H1 (cell line): Measurements from ENCODE around the gene HECTD1. TPM values are rescaled to one million over a fixed set of nuclear protein-coding genes. Genes with fewer than 3 reads are reported as not detected.
"Not testable (repeated sequence)": the region's sequence is repeated elsewhere in the genome, so short reads cannot be mapped to it uniquely, and the experiment has no call there.

Experiments
- CTCF ChIA-PET: fragments of 300-600 bp; sonication (Branson Sonifier 250); formaldehyde crosslinking; loops from one replicate; lab custom pipeline; 2021; ENCODE audit not compliant: partially characterized antibody; lab: Charles Lee
- POLR2A ChIA-PET: fragments of 300-600 bp; sonication (Branson Sonifier 250); formaldehyde crosslinking; loops from one replicate; lab custom pipeline; 2021; ENCODE audit warnings: inconsistent platforms; ENCODE audit not compliant: partially characterized antibody; lab: Charles Lee
- DNase-seq, 2 experiments: peaks; one replicate each; pipeline versions ENCODE4 v3.0.0 to v3.0.0-alpha.2; 2010 to 2022; ENCODE audit warnings: low spot score in 2 of 2, low read depth in 1 of 2, mixed read lengths in 1 of 2
- FAIRE-seq: peaks from 2 replicates; lab custom pipeline; 2011; peaks lifted over from hg19 to GRCh38; lab: Jason Lieb, UNC
- H2AFZ ChIP-seq: 2 replicates; pipeline ENCODE4 v1.8.1; 2012; ENCODE audit warnings: low read length, inconsistent platforms
- H2AK5ac ChIP-seq: 2 replicates; pipeline ENCODE4 v1.6.1; 2013; ENCODE audit warnings: low read depth, low read length
- H2BK120ac ChIP-seq: replicated peaks from 2 replicates; pipeline ENCODE3; 2013; ENCODE audit warnings: low read depth, low read length, inconsistent platforms
- H2BK12ac ChIP-seq: 2 replicates; pipeline ENCODE4 v1.6.1; 2013; ENCODE audit warnings: low read depth, low read length
- H2BK15ac ChIP-seq: 2 replicates; pipeline ENCODE4 v1.6.1; 2013; ENCODE audit warnings: low read length
- H2BK20ac ChIP-seq: 2 replicates; pipeline ENCODE4 v1.6.1; 2013; ENCODE audit warnings: low read length
- H2BK5ac ChIP-seq: 2 replicates; pipeline ENCODE4 v1.6.1; 2013; ENCODE audit warnings: low read depth, low read length
- H3K14ac ChIP-seq: 2 replicates; pipeline ENCODE4 v1.6.1; 2013; ENCODE audit warnings: inconsistent platforms; ENCODE audit not compliant: insufficient read length
- H3K18ac ChIP-seq: 2 replicates; pipeline ENCODE4 v1.6.1; 2013; ENCODE audit warnings: low read length; ENCODE audit errors: extremely low read depth
- H3K23ac ChIP-seq: 2 replicates; pipeline ENCODE4 v1.6.1; 2013; ENCODE audit warnings: inconsistent platforms; ENCODE audit not compliant: insufficient read length
- H3K23me2 ChIP-seq: 2 replicates; pipeline ENCODE4 v1.6.1; 2013; ENCODE audit warnings: low read depth, low read length
- H3K27ac ChIP-seq: 2 replicates; pipeline ENCODE4 v1.6.1; 2011; ENCODE audit warnings: low read depth, low read length, inconsistent platforms
- H3K27me3 ChIP-seq, 4 experiments: replicated peaks in 1 of 4; 1 replicate in 1 of 4; 2 replicates in 3 of 4; pipeline versions ENCODE4 v1.6.1 to v1.8.1; 2011 to 2013; ENCODE audit warnings: low read length in 3 of 4, mild to moderate bottlenecking in 3 of 4, inconsistent platforms in 2 of 4, mixed read lengths in 2 of 4, moderate library complexity in 1 of 4; ENCODE audit not compliant: control insufficient read depth in 3 of 4, insufficient read depth in 3 of 4; ENCODE audit errors: extremely low read depth in 1 of 4
- H3K36me3 ChIP-seq, 4 experiments: 2 replicates each; pipeline versions ENCODE4 v1.6.1 to v1.8.1; 2011 to 2013; ENCODE audit warnings: mild to moderate bottlenecking in 4 of 4, low read length in 3 of 4, moderate library complexity in 2 of 4, control low read depth in 1 of 4, inconsistent platforms in 1 of 4; ENCODE audit not compliant: insufficient read depth in 4 of 4, control insufficient read depth in 2 of 4
- H3K4ac ChIP-seq: replicated peaks from 2 replicates; pipeline ENCODE3; 2013; ENCODE audit warnings: low read length, low read depth, mixed read lengths, inconsistent platforms; ENCODE audit not compliant: insufficient read length
- H3K4me1 ChIP-seq, 4 experiments: replicated peaks in 1 of 4; 1 replicate in 1 of 4; 2 replicates in 3 of 4; pipeline versions ENCODE4 v1.6.1 to v1.8.1; 2011 to 2013; ENCODE audit warnings: low read length in 3 of 4, inconsistent platforms in 2 of 4, mixed read lengths in 1 of 4; ENCODE audit not compliant: insufficient read depth in 4 of 4, control insufficient read depth in 3 of 4
- H3K4me2 ChIP-seq, 2 experiments: 2 replicates each; pipeline versions ENCODE4 v1.6.1 to v1.8.1; 2011 to 2013; ENCODE audit warnings: low read depth in 2 of 2, low read length in 2 of 2, control low read depth in 1 of 2, inconsistent platforms in 1 of 2, mild to moderate bottlenecking in 1 of 2; ENCODE audit not compliant: insufficient read depth in 1 of 2
- H3K4me3 ChIP-seq, 4 experiments: fragments of 200-600, 300-600 bp in 1 of 4; sonication (generic), shearing (Covaris generic), sonication (Bioruptor Twin) in 1 of 4; 2 replicates each; pipeline versions ENCODE4 v1.5.1 to v1.8.1; 2011 to 2016; ENCODE audit warnings: low read length in 4 of 4, low read depth in 3 of 4, control low read depth in 2 of 4, inconsistent platforms in 2 of 4, mild to moderate bottlenecking in 2 of 4, mixed read lengths in 1 of 4, moderate library complexity in 1 of 4; ENCODE audit not compliant: insufficient read depth in 2 of 4; ENCODE audit errors: extremely low read depth in 1 of 4
- H3K56ac ChIP-seq: replicated peaks from 2 replicates; pipeline ENCODE3; 2013; ENCODE audit warnings: low read depth, mild to moderate bottlenecking, mixed read lengths, low read length, inconsistent platforms; ENCODE audit not compliant: insufficient read length
- H3K79me1 ChIP-seq: 2 replicates; pipeline ENCODE4 v1.6.1; 2013; ENCODE audit warnings: low read depth, low read length, control low read depth
- H3K79me2 ChIP-seq, 2 experiments: 2 replicates each; pipeline versions ENCODE4 v1.6.1 to v1.8.1; 2012 to 2013; ENCODE audit warnings: low read length in 2 of 2, mild to moderate bottlenecking in 2 of 2, inconsistent platforms in 1 of 2; ENCODE audit not compliant: insufficient read depth in 2 of 2, control insufficient read depth in 1 of 2
- H3K9ac ChIP-seq, 4 experiments: replicated peaks in 1 of 4; 1 replicate in 1 of 4; 2 replicates in 3 of 4; pipeline versions ENCODE4 v1.6.1 to v1.8.1; 2011 to 2013; ENCODE audit warnings: low read depth in 3 of 4, low read length in 3 of 4, control low read depth in 2 of 4, mild to moderate bottlenecking in 2 of 4, moderate library complexity in 2 of 4, inconsistent platforms in 1 of 4; ENCODE audit errors: extremely low read depth in 1 of 4
- H3K9me3 ChIP-seq, 2 experiments: 2 replicates each; pipeline versions ENCODE4 v1.6.1 to v1.8.1; 2012 to 2013; ENCODE audit warnings: mild to moderate bottlenecking in 2 of 2, moderate library complexity in 2 of 2, control low read depth in 1 of 2, inconsistent platforms in 1 of 2, low read depth in 1 of 2, low read length in 1 of 2, mixed read lengths in 1 of 2; ENCODE audit not compliant: insufficient read depth in 2 of 2
- H4K20me1 ChIP-seq, 2 experiments: replicated peaks in 1 of 2; 2 replicates each; pipeline versions ENCODE3 to v1.8.1; 2011 to 2013; ENCODE audit warnings: inconsistent platforms in 2 of 2, low read length in 2 of 2, mild to moderate bottlenecking in 1 of 2; ENCODE audit not compliant: insufficient read depth in 2 of 2, control insufficient read depth in 1 of 2
- H4K5ac ChIP-seq: 2 replicates; pipeline ENCODE4 v1.6.1; 2013; ENCODE audit warnings: low read length, low read depth, mixed read lengths, inconsistent platforms; ENCODE audit not compliant: insufficient read length
- H4K8ac ChIP-seq: 2 replicates; pipeline ENCODE4 v1.8.0; 2013; ENCODE audit warnings: mild to moderate bottlenecking, moderate library complexity, low read length, inconsistent platforms; ENCODE audit not compliant: insufficient read depth; ENCODE audit errors: extremely low read depth
- H4K91ac ChIP-seq: replicated peaks from 2 replicates; pipeline ENCODE3; 2013; ENCODE audit warnings: low read length, mixed read lengths, inconsistent platforms; ENCODE audit not compliant: insufficient read length
- WGBS, 2 experiments: shearing (Covaris generic) in 1 of 2; methylation state at CpG; one replicate each; pipeline versions ENCODE4 v1.1.6 to v1.1.7; 2013 to 2015; ENCODE audit warnings: low lambda C conversion rate in 2 of 2, mixed read lengths in 2 of 2, inconsistent platforms in 1 of 2, low coverage in 1 of 2, missing lambda C conversion rate in 1 of 2; ENCODE audit not compliant: insufficient replicate concordance in 2 of 2, insufficient coverage in 1 of 2, insufficient read length in 1 of 2; ENCODE audit errors: extremely low coverage in 1 of 2, missing lambda C conversion rate in 1 of 2; 5-methylcytosine and 5-hydroxymethylcytosine counted together
- polyA plus RNA-seq, 7 experiments: library from polyadenylated mRNA; depleted of rRNA in 3 of 7; stranded (reverse) in 5 of 7; unstranded in 2 of 7; fragments of >200 nt in 5 of 7; fragments of 200-250 nt in 2 of 7; gene quantifications; 1 replicate in 5 of 7; 2 replicates in 1 of 7; 4 replicates in 1 of 7; pipeline versions ENCODE4 v1.2.1 to v1.2.3, GENCODE V29; 2011 to 2013; ENCODE audit warnings: missing spikeins in 2 of 7, mixed read lengths in 2 of 7
- total RNA-seq: library from RNA; stranded (reverse); fragmentation: NEBNext Ultra II Directional; extraction: Animal tissue kit (Norgen Biotek cat#: 25700); gene quantifications from 2 replicates; pipeline ENCODE4 v1.2.1, GENCODE V29; 2021

HECTD1 gene
- total and polyA plus RNA-seq, 2 of the 8 experiments (the other 6 are each of a cell fraction or from before 2014, with no cell fraction given) = 44.7 to 105 TPM

DNA sequence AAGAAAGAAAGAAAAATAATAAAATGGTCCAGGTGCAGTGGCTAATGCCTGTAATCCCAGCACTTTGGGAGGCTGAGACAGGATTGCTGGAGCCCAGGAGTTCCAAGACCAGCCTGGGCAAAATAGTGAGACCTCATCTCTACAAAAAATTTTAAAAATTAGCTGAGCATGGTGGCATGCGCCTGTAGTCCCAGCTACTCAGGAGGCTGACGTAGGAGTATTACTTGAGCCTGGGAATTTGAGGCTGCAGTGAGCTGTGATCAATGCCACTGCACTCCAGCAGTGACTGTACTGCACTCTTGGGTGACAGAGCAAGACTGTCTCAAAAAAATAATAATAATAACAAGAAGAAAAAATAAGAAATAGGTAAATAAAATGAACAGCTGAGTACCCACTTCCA, 23.7 kb upstream of the HECTD1 start:
- H4K8ac ChIP-seq, H2BK120ac ChIP-seq, H3K14ac ChIP-seq, H2BK12ac ChIP-seq, H2BK20ac ChIP-seq, H3K18ac ChIP-seq, H4K20me1 ChIP-seq, H3K27ac ChIP-seq, DNase-seq, H3K27me3 ChIP-seq, H2AK5ac ChIP-seq, H3K56ac ChIP-seq, H2AFZ ChIP-seq, H2BK15ac ChIP-seq, H3K79me2 ChIP-seq, H3K4me2 ChIP-seq, H3K4ac ChIP-seq, H4K5ac ChIP-seq, H3K4me1 ChIP-seq, H3K9ac ChIP-seq, H4K91ac ChIP-seq, H3K23ac ChIP-seq, H3K9me3 ChIP-seq, FAIRE-seq, H3K79me1 ChIP-seq, H3K23me2 ChIP-seq, POLR2A ChIA-PET, H3K36me3 ChIP-seq, H2BK5ac ChIP-seq, H3K4me3 ChIP-seq: not testable (repeated sequence)
- WGBS, 2 experiments = 92% methylated on average over 2 of the region's 2 CpGs; no CpG with 5 or more reads in 1 of the 2 experiments
- CTCF ChIA-PET = interaction anchor here (0.6 to 1.7 kb wide), 4 partner anchors 22 to 226 kb away, joined by 3 to 5 read pairs (median 3); partner anchors contain the start of gene DTD2
